ENCODE results near the gene F11R.

- no peak for TF ChIP-seq CTCF (IDR thresholded peaks at IDR 0.05)
- TF ChIP-seq POLR2A (IDR thresholded peaks at IDR 0.05) = no peak
Measured at GRCh38 chr1:161013131-161013487, 7.8 kb downstream of the F11R start.

Data from uterus (tissue), 2 donors.